Kidney tubule cell (primary cell): ENCODE measurements around the gene SLC38A2.
"Not testable (repeated sequence)": the region's sequence is repeated elsewhere in the genome, so short reads cannot be mapped to it uniquely, and the experiment has no call there.

Experiments used
- DNase-seq: peaks from one replicate; pipeline ENCODE4 v3.0.0-alpha.2; 2018; ENCODE audit warnings: low spot score

The SLC38A2 gene

DNA sequence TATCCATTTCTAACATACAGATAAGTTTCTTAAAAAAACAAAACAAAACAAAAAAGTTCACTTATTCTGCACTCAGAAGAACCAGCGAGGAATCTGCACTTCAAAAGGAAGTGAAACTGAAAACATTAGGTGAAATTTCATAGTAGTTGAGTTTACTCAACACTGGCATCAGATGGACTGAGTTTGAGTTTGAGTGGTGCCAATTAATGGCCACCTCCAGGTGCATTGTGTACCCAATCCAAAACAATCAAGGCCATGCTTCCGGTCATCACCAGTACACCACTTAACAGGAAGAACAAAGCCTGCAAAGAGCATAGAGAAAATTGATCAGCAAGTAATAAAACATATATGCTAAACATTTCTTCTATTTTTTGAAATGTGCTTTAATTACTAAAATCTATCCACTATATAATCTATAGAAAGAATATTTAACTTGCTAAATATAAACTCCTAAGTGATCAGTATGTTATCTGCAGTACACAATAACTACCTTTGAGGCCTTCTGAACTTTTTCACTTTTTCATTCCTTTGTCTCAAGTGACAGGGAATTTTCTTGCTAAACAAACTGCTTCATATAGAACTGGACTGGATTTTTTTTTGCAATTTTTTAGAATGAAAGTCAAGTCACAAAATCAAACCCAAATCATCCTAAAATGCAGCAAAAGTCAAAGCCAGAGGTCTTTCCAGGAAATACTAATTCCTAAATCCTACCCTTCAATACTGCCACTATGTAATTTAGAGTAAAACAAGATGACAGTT is 11.5 kb downstream of the SLC38A2 start:
- no peak for DNase-seq

DNA sequence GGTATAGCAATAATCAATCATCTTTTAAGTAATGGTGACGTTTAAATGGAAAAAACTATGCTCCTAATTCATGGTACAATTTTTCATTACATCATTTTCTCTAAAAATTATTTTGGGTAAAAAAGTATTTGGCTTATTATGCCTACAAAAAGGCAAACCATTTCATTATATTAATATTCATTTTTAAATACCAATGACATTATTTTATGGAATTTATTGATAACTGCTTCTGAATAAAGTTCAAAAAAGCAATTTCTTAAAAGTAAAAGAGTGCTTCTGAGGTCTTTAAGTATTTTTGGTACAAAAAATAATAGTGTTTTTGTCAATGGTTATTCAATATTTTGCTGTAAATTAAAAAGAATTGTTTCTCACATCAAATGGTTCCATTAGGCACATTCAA is 12.2 kb downstream of the SLC38A2 start:
- no peak for DNase-seq

DNA sequence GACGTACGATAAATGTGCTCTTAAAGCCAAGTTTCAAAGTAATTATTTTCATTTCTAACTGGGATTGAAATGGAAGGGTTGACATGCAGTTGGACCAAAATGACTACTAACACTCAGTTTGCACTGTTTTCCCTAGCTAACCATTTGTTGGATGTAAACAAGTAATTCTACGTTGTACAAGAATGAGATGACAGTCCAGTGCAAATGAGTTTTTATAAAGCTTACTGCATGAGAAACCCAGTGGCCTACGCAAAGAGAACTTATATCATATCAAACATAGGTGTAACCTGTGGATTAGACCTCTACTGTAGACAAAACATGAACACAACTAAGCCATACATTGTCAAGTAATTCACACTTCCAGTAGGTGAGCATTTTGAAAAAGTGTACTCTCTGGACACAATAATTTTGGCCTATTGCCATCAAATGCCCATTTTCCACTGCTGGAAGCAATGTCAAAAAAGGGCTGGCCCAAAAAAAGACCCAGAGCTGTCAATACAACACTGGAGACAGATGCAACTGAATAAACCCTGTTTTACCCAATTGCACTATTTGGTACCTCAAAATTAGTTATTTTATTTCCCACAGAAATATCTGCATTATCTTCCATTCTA is 12.8 kb downstream of the SLC38A2 start:
- DNase-seq = no peak

DNA sequence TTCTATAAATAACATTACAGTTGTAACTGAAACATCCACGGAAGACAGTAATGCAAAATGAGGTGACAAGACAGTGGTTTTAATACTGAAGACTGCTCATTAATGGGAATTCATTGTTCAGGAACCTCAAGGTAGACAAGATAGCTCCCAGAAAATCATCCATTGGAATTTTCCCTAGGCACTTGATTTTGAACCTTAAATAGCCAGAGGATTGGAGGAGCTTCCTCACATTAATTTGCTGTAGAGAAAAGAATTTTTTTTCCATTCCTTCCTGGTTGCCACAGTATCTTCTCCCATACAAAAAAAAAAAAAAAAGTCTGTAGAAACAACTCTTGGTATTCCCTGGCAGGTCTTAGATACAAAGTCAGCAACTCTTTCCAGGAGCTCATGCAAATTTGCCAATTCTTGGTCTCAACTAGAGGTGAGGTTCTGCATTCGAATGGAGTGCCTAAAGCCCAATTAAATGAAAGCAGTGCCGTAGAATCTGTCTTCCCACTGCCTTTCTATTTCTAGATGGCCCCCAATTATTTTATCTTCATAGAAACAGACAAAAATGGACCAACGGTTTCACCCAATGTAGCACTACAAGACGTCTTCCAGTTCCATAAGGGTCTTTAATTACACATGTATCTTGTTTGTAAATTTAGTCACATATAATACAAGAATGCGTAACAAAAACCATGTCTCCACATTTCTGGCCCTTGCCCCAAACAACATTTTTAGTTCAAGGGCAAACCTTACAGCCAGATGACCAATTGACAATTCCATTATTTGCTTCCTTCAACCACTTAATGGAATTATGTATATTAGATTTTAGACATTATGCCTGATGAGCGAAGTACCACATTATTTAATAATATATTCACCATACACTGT is 13.5 kb downstream of the SLC38A2 start:
- DNase-seq = no peak

DNA sequence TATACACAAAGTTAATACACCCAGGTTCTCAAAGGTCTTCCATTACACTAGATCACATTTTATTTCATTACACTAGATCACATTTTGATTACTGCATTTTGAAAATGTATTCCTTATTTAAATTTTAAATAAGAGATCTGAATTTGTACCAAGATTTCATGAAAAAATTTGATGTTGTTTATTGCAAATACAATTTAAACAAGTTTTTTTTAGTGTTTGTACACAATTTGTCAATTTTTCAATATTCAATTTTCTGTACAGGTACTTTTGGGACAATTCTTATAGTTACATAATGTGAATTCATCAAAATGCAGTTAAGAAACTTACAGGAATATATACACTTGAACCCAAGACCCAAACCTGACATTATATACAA is 14.3 kb downstream of the SLC38A2 start:
- no peak for DNase-seq

DNA sequence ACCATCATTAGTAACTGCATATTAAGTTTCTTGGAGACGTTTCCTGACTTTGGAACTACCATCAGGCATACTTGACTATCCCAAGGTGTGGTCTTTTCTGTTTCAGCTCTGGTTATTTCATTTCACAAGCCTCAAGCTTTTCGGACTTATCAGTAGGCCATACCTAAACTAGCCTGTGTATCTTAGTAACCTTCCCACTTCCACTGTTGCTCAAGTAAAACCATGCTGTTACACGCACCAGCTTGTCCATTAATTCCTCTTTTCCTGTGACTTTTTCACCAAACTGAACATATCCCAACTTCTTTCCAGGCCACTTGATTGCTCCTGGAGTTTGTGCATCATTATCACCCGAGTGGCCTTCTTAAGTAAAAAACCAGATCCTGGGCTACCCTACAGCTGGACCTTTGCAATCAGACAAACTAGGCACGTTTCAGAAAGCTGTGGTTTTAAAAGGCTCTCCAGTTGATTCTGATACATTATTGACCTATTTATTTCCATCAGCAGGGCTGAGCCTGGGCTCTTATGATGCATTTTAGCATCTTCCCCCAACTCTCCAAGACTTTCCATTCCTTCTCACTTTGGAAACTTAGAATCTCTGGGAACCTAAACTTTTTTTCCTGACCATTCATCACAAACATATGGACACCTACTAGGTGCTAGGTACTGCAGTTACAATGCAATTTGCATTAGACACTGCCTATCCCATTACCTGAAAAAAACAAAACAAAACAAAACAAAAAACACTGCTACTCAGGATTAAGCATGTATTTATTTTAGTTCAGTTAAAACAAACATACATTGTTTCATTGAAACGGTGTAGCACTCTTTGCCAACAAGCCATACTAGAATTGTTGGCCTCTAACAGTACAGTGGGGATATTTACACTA is 14.9 kb downstream of the SLC38A2 start:
- DNase-seq = peak; percentile 36

DNA sequence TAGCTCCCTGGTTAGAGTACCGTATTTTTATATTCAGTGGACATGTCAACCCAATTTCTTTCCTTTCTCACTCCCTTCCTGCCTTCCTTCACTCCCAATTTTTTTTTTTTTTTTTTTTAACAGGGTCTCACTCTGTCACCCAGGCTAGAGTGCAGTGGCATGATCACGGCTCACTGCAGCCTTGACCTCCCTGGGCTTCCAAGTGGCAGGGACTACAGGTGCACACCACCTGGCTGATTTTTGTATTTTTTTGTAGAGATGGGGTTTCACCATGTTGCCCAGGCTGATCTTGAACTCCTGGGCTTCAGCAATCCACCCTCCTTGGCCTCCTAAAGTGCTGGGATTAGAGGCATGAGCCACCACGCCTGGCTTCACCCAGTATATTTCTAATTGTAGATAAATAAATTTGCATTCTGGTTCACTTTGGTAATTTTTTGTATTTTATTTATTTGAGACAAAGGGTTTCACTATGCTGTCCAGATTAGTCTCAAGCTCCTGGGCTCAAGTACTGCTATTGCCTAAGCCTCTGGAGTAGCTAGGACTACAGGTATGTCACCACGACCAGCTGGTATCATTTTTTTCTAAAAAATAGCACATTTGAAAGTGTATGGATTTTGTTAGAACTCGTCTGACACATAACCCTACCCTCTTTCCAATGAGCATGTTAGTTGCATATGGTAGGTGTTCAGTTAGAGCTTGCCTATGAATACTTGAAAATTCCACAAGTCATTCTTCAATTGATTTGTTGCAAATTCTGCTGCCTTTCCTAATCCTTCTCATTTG is 15.7 kb downstream of the SLC38A2 start:
- DNase-seq = peak; percentile 33

DNA sequence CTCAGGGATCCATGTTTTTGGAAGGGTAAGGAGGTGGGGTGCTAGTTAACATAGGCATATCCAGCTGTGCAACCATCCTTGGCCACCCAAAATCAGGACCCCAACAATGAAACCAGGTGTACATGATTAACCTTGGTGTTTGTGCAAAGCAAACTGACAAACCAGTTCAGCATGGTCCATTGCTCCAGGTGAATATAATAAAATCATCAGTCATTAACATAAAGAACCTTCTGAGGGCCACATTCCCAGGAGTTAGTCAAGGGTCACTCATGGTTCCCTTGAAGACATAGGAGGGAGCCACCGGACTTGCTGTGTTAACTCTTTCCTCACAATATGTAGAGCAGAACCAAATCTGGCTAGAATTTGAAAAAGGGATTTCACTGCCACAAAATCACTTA is 17.8 kb downstream of the SLC38A2 start:
- DNase-seq = peak; percentile 79

DNA sequence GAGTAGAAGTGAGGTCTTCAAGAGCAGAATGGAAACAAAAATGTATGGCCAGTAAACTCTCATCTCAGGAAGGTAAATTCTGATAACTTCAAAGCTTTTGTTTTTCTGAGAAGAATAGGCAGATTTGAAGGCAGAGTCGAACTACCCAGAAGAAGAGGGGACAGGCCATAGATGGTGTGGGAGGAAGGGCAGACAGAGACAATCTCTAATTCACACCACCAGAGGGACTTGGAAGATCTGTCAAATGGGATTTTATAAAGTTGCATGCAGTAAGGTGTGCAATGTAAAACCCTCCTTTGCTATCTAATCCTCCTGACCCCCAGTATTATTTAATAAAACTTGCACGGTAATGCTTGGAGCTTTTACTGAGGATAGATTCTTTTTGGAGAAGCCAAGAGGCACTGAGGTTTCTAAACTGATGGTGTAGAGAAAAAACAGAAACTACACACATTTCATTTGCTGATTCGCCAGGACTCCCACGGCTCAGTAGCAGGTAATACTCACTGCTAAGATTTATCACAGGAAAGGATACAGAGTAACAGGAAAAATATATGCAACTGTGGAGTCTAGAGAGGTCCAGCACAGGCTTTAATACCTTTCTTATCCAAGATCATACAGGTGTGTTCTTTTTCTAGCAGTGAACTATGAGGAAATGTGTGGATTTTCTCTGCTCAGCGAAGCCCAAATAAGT is 18.3 kb downstream of the SLC38A2 start:
- no peak for DNase-seq

DNA sequence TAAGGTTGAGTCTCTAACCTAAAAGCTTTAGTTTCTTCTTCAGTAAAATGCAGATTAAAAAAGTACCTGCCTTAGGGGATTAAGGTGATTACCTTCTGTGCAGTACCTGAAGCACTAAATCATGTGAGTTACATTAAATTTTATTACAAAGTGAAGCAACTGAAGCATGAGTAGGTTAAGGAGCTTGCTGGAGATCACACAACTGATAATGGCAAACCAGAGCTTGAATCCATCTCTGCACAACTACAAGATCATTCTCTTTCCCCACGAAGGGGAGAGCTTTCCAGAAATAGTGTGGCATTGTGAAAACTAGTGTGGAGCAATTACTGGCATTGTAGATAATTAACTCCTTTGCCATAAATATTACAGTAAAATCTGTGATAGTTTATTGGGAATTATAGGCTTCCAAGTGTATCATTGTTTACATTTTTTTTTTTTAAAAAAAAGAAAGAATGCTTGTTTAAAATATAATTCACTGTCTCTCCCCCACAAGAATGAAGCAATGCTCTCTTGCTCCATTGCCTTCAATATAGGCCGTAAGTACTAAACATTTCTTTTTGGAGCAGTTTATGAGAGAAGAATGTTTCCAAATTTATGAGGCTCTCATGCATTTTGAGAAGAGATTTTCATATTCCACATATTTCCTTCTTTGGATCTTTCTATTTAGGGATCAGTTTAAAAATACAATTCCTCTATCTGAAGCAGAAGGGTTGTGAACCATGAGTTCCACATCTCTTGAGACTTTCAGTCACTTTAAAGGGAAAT is 20.5 kb downstream of the SLC38A2 start:
- no peak for DNase-seq

DNA sequence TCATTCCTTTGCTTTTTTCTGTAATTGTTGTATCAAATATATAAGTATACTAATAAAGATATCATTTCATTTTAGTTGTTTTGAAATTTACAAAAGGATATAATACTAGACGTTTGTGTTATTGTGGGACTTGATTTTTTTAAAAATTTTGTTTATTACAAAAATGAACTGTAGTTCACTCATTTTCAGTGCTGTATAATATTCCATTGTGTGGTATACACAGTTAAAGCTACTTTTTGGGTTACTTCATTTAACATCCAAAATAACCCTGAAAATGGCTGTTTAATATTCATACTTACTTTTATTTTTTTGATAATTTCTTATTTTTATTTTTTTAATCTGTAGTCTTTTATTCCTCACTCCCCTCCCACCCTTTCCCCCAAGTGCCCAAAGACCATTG is 21.4 kb downstream of the SLC38A2 start:
- DNase-seq = no peak

DNA sequence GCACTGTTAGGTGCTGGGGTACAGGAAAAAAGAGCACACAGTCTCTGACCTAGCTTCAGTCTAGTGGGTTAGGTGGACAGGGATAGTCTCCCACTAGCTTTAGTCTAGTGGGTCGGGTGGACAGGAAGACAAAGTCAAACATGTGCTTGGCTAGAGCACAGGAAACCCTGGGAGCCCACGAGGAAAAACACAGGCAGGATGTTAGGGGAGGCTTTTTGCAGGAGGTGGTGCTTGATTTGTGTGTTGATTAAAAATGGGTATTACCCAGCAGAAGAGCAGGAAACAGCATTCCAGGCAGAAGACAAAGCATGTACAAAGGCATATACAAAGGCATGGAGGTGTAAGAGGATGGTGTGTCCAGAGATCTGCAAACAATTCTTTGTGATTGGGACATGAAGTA is 23.3 kb downstream of the SLC38A2 start:
- DNase-seq = no peak

DNA sequence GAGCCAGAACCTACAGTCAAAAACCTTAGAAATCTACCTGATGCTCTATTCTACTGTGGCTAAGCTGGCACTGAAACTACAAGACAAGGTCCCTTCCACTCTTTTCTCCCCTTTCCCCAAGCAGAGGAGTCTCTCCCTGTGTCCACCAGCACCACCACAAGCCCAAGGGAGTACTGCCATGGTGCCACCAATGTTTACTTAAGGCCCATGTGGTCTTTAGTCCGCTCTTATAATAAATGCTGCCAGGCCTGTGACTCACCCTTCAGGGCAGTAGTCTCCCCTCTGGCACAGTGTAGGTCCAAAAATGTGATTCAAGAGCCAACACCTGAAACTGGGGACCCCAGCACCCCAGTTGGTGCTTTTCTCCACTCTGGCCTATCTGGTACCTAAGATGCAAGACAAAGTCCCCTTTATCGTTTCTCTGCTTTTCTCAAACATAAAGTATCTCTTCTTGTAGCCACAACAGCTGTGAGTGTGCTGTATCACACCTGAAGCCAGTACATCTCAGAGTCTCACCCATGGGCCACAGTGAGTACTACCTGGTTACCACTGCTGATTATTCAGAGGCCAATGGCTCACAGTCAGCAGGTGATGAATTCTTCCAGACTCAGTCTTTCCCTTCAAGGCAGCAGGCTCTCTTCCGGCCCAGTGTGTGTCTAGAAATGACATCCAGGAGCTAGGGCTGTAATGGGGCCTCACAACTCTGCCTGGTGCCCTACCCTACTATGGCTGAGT is 29.3 kb downstream of the SLC38A2 start:
- no peak for DNase-seq

DNA sequence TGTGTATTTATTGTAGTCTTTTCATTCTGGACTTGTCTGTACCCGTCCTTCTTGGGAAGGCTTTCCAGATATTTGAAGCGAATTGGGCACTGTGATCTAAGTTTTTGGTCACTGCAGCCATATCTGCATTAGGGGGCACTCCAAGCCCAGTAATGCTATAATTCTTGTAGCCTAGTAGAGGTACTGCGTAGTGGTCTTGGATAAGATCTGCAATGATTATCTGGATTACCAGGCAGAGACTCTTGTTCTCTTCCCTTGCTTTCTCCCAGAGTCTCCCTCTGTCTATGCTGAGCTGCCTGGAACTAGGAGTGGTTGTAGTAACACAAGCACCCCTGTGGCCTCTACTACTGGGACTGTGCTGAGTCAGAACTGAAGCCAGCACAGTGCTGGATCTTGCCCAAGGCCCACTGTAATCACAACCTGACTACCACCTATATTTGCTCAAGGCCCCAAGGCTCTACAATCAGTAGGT is 30.0 kb downstream of the SLC38A2 start:
- peak; percentile 33 for DNase-seq

DNA sequence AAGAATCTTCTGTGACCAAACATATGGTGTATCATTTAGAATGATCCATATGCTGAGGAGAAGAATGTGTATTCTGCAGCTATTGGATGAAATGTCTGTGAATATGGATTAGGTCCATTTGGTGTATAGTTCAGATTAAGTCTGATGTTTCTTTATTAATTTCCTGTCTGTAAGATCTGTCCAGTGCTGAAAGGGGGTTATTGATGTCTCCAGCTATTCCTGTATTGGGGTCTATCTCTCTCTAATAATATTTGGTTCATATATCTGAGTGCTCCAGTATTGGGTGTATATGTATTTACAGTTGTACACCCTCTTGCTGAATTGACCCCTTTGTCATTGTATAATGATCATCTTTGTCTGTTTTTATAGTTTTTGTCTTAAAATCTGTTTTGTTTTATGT is 33.5 kb downstream of the SLC38A2 start:
- DNase-seq = no peak

DNA sequence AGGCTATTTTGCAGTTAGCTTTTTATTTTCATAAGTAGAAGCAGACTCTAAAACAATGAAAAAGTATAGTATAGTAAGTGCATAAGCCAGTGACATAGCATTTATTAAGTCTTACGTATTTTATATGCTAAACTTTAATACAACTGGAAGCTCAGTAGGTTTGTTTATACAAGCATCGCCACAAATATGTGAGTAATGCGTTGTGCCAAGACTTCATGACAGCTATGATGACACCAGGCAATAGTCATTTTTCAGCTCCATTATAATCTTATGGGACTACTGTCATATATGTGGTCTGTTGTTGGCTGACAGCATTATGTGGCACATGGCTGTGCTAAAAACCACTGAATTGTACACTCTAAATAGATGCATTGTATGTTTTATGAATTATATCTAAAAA is 40.3 kb downstream of the SLC38A2 start:
- peak; percentile 9 for DNase-seq

DNA sequence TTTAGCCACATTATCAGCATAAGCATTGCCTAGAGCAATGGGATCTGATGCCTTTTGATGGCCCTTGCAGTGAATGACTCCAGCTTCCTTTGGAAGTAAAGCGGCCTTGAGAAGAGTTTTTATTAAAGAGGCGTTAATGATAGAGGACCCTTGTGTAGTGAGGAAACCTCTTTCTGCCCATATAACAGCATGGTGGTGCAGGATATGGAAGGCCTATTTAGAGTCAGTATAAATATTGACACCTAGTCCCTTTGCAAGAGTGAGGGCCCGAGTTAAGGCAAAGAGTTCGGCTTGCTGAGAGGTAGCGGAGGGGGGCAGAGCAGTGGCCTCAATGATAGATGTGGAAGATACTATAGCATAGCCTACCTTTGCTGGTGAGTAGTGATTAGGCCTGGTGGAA is 47.5 kb downstream of the SLC38A2 start:
- not testable (repeated sequence) for DNase-seq

DNA sequence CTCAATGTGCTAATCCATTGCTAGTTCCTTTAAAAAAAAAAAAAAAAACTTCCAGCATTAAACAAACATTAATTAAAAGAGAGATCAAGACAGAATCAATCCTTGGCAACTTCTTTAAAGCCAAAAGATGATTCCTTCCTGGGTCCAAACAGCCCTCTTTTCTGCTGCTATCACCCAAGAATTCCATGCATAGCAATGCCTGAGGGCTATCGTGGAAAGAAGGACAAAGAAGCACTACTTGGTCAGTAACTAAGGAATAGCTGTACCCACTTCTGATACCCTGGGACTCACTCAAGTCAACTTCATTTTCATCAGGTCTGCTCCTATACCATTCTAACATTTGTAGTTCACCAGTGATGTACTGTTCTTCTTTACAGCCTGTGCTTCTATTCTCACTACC is 51.8 kb downstream of the SLC38A2 start:
- no peak for DNase-seq

DNA sequence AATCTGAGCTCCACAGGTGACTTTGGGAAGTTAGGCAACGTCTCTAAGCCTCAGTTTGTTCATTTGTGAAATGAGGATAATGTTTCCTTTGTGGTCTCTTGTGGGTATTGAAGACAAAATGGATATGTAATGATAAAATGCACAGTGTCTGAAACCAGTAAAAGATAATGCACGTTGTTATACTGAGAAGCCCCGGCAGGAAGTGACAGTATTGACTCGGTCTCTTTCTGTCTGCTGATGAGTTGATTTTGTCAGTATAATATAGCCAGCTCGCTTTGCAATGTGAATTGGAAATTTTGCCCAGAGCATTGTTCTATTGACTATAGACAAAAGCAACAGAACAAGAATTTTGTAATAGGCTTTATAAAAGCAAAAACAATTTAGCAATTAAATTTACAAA is 54.5 kb downstream of the SLC38A2 start:
- no peak for DNase-seq
